Pancreas (tissue), 10 donors: ENCODE measurements around the gene NLGN1. TPM values are rescaled to one million over a fixed set of nuclear protein-coding genes. Genes with fewer than 3 reads are reported as not detected.

Experiments used
- ATAC-seq, 4 donors: fragments of 200-7000 bp; cut with Tn5 transposase; one replicate each; pipeline versions ENCODE4 v1.8.0 to v1.9.1; 2020; ENCODE audit warnings: mild to moderate bottlenecking in 4 of 4, moderate library complexity in 4 of 4
- DNase-seq, 6 donors: peaks; one replicate each; pipeline ENCODE4 v3.0.0-alpha.2; 2020
- FAIRE-seq: peaks from 2 replicates; lab custom pipeline; 2012; peaks lifted over from hg19 to GRCh38; lab: Jason Lieb, UNC
- H3K27ac ChIP-seq, 4 donors: fragments of 200-600 bp; sonication (generic); 1 replicate in 3 of 4; 2 replicates in 1 of 4; pipeline versions ENCODE4 v1.5.0 to v1.8.0; 2020
- H3K27me3 ChIP-seq, 4 donors: fragments of 200-600 bp; one replicate each; pipeline ENCODE4 v1.8.0; 2021
- H3K36me3 ChIP-seq, 3 donors: fragments of 200-600 bp; sonication (generic) in 1 of 3; one replicate each; pipeline versions ENCODE4 v1.5.0 to v1.8.0; 2020 to 2021
- H3K4me1 ChIP-seq, 3 donors: fragments of 200-600 bp; one replicate each; pipeline ENCODE4 v1.8.0; 2021
- H3K4me3 ChIP-seq, 4 donors: fragments of 200-600 bp; sonication (generic) in 2 of 4; one replicate each; pipeline versions ENCODE4 v1.5.0 to v1.8.0; 2020 to 2021
- H3K9me3 ChIP-seq, 4 donors: fragments of 200-600 bp; one replicate each; pipeline ENCODE4 v1.8.0; 2021
- CTCF ChIP-seq, 4 donors: fragments of 200-600 bp; sonication (generic) in 3 of 4; IDR thresholded peaks; one replicate each; pipeline versions ENCODE4 v1.5.0 to v1.8.0; 2021; ENCODE audit warnings: antibody characterized with exemption in 4 of 4
- WGBS, 2 donors: extraction: QIAGEN DNeasy Blood & Tissue Kit; methylation state at CpG; one replicate each; pipeline ENCODE4 v1.1.7; 2013; 5-methylcytosine and 5-hydroxymethylcytosine counted together
- intact Hi-C, 3 donors: fragments of 100-400 bp; cut with DNase I; formaldehyde crosslinking; loops; one replicate each; pipeline versions ENCODE4 v1.11.1 to v1.14.2; 2022
- polyA plus RNA-seq, 2 donors: library from polyadenylated mRNA; stranded (reverse); fragments of 200-250 nt; gene quantifications; one replicate each; pipeline ENCODE4 v1.2.3, GENCODE V29; 2013
- total RNA-seq, 6 donors: library from RNA; stranded (reverse); fragmentation: NEBNext Ultra II Directional in 4 of 6; extraction: Animal tissue kit (Norgen Biotek cat#: 25700) in 4 of 6; gene quantifications; one replicate each; pipeline versions ENCODE4 v1.2.1 to v1.2.4, GENCODE V29; 2021 to 2023
- donor health status: healthy with polysubstance abuse.
- donor health status: DM: no; HTN: no; CAD: no; lungs with moderate emphysema.
- donor health status: DM: no; HTN: no; CAD: no.
- donor health status: control.
- donor health status: control.
- donor health status: Bipolar disorder and iron deficiency.
- donor health status: DM: yes; HTN: yes; CAD: no.
- donor health status: DM: no; HTN: no; CAD: no.
- donor health status: DM: no; HTN: no; CAD: no.
- donor health status: DM: yes; HTN: yes; CAD: no.

Gene NLGN1
- total and polyA plus RNA-seq, 8 donors = 0.49 to 2.3 (median 0.84) TPM

GRCh38 chr3:173644086-173645082, 246.8 kb downstream of the NLGN1 start:
- DNase-seq = peak in 1 of 6 donors; percentile 19
- intact Hi-C loops = no loop called here
- H3K36me3 ChIP-seq = no peaks in the 10 kb centered on the region
- no peak for FAIRE-seq
- H3K27me3 ChIP-seq = no peaks in the 10 kb centered on the region
- H3K27ac ChIP-seq = no peak overlapping the region
- no peak for ATAC-seq
- H3K4me3 ChIP-seq = no peak overlapping the region
- no peaks in the 10 kb centered on the region for H3K4me1 ChIP-seq
- no peak for TF ChIP-seq CTCF (IDR thresholded peaks at IDR 0.05)
- no peaks in the 10 kb centered on the region for H3K9me3 ChIP-seq
- WGBS, 2 donors = 95 to 98% methylated on average over 13 of the region's 13 CpGs

- no peak overlapping the region for H3K4me3 ChIP-seq
- DNase-seq (no peak), FAIRE-seq (no peak), ATAC-seq (no peak)
- H3K27me3 ChIP-seq = no peaks in the 10 kb centered on the region
- no peak for TF ChIP-seq CTCF (IDR thresholded peaks at IDR 0.05)
- intact Hi-C loops = no loop called here
- H3K9me3 ChIP-seq = no peaks in the 10 kb centered on the region
- H3K36me3 ChIP-seq = no peaks in the 10 kb centered on the region
- H3K4me1 ChIP-seq = no peaks in the 10 kb centered on the region
- no peak overlapping the region for H3K27ac ChIP-seq
- 42 to 50% methylated on average over 1 of the region's 1 CpG for WGBS, 2 donors
Measured at GRCh38 chr3:173650596-173650995, 253.1 kb downstream of the NLGN1 start.

GRCh38 chr3:173652093-173652492, 254.5 kb downstream of the NLGN1 start:
- WGBS, 2 donors = 79 to 84% methylated on average over 2 of the region's 2 CpGs
- no peaks in the 10 kb centered on the region for H3K36me3 ChIP-seq
- FAIRE-seq (no peak), ATAC-seq (no peak), DNase-seq (no peak)
- intact Hi-C loops = no loop called here
- H3K27ac ChIP-seq = no peak overlapping the region
- no peak for TF ChIP-seq CTCF (IDR thresholded peaks at IDR 0.05)
- H3K27me3 ChIP-seq = no peaks in the 10 kb centered on the region
- no peaks in the 10 kb centered on the region for H3K9me3 ChIP-seq
- no peaks in the 10 kb centered on the region for H3K4me1 ChIP-seq
- no peak overlapping the region for H3K4me3 ChIP-seq

- Histone ChIP-seq H3K36me3 (no peaks in the 10 kb centered on the region), H3K27me3 (no peaks in the 10 kb centered on the region), H3K27ac (no peak overlapping the region), H3K4me3 (no peak overlapping the region), H3K9me3 (no peaks in the 10 kb centered on the region), H3K4me1 (no peaks in the 10 kb centered on the region)
- intact Hi-C loops = no loop called here
- no peak for TF ChIP-seq CTCF (IDR thresholded peaks at IDR 0.05)
- FAIRE-seq (no peak), ATAC-seq (no peak), DNase-seq (no peak)
- WGBS, 2 donors = 71 to 81% methylated on average over 1 of the region's 1 CpG
Measured at GRCh38 chr3:173653781-173654180, 256.2 kb downstream of the NLGN1 start.

GRCh38 chr3:173659972-173660371, 262.4 kb downstream of the NLGN1 start:
- FAIRE-seq (no peak), ATAC-seq (no peak), DNase-seq (no peak)
- Histone ChIP-seq H3K4me3 (no peak overlapping the region), H3K27me3 (no peaks in the 10 kb centered on the region), H3K4me1 (no peaks in the 10 kb centered on the region), H3K9me3 (no peaks in the 10 kb centered on the region), H3K27ac (no peak overlapping the region), H3K36me3 (no peaks in the 10 kb centered on the region)
- WGBS, 2 donors = 37 to 45% methylated on average over 2 of the region's 2 CpGs
- intact Hi-C loops = no loop called here
- TF ChIP-seq CTCF (IDR thresholded peaks at IDR 0.05) = no peak
